Inflammatory macrophage treated with lipopolysaccharide for 1 hour (primary cell): ENCODE data around the gene HECA.
A peak's percentile ranks its signal among the peaks of the same experiment; 100 is the strongest.
"Not testable (repeated sequence)": the region's sequence is repeated elsewhere in the genome, so short reads cannot be mapped to it uniquely, and the experiment has no call there.

Experiments
- DNase-seq, 2 donors: peaks; one replicate each; pipeline ENCODE4 v3.0.0-alpha.2; 2020 to 2022

The HECA gene

DNA sequence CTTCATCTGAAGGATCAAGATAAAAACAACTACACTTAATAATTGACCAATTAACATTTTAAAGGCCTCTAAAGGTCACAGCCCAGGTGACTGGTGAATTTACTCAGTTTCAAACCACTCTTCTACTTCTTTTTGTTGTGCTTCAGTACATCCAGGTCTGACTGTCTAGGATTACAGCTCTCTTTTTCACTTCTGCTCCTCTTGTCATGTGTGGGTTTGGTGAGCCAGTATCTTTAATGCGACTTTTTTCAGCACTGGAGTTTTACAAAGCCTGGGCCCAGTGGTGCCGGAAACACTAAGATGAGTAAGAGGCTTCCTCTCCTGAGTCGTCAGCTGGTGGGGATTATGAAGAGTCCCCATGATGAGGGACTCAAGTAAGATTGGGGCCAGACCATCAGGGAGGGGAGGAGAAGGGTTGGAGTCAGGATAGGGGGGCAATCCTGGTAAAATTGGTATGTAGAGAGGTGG lies 27.0 kb downstream of the HECA start:
- DNase-seq, result peak; percentile 47 to 66

DNA sequence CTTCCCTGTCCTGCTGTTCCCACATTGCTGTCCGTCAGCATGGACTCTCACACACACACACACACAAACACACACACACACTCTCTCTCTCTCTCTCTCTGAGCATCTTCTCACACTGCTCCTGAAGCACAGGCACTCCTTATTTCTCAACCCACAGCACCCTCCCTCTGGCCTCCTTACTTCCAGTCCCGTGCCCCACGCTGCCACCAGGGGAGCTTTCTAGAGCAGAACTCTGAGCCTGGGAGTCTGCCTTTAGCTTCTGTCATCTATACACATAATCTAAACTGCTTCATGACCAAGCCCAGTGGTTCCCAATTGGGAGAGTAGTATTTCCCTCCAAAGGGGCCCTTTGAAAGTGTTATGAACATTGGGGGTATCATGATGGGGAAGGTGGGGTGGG lies 29.1 kb downstream of the HECA start:
- no peak for DNase-seq

DNA sequence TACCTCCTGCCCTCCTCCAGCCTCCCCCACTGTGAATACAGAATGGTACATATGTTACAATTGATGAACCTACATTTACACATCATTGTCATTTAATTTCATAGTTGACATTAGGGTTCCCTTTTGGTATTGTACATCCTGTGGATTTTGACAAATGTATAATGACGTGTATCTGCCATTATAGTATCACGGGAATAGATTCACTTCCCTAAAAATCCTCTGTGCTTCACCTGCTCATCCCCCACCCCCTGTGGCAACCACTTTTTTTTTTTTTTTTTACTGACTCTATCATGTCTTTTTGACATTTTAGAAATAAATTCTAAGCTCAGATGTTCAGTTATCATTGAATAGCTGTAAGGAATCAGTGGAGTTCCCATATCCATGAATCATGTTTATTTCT lies 30.4 kb downstream of the HECA start:
- DNase-seq, result peak in 1 of 2 donors; percentile 23

DNA sequence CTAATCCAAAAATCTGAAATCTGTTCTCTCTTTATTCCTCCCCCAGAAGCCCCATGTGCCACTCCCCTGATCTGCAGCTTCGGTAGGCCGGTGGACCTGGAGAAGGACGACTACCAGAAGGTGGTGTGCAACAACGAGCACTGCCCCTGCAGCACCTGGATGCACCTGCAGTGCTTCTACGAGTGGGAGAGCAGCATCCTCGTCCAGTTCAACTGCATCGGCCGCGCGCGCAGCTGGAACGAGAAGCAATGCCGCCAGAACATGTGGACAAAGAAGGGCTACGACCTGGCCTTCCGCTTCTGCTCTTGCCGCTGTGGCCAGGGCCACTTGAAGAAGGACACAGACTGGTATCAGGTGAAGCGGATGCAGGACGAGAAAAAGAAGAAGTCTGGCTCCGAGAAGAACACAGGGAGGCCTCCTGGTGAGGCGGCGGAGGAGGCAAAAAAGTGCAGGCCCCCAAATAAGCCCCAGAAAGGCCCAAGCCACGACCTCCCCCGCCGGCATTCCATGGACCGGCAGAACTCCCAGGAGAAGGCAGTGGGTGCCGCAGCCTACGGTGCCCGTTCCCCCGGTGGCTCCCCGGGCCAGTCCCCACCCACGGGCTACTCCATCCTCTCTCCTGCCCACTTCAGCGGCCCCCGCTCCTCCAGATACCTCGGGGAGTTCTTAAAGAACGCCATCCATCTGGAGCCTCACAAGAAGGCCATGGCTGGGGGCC lies 31.5 kb downstream of the HECA start:
- DNase-seq, result no peak

DNA sequence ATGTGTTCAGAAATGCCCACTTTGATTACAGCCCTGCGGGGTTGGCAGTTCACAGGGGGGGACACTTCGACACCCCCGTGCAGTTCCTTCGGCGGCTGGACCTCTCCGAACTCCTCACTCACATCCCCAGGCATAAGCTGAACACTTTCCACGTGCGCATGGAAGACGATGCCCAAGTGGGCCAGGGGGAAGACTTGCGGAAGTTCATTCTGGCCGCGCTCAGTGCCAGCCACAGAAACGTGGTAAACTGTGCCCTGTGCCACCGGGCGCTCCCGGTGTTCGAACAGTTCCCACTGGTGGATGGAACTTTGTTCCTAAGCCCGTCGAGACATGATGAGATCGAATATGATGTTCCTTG lies 32.1 kb downstream of the HECA start:
- no peak for DNase-seq

DNA sequence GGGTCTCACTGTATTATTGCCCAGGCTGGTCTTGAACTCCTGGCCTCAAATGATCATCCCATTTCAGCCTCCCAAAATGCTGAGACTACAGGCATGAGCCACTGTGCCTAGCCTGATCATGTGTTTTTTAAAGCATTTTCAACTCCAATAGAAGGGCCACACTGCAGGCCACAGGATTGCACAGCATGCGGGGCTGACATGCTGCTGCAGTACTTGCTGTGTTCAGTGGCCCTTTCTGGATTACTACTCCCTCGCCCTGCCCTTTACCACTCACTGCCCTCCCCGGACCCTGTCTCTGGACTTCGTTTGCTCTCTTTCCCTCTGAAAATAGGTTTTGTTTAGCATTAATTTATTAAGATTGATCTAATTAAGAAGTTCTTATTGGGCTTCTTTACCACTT lies 37.3 kb downstream of the HECA start:
- DNase-seq, result no peak

GRCh38 chr6:139172567-139172966 lies 37.7 kb downstream of the HECA start:
- no peak for DNase-seq

GRCh38 chr6:139173172-139173571 lies 38.3 kb downstream of the HECA start:
- DNase-seq, result peak in 1 of 2 donors; percentile 31

DNA sequence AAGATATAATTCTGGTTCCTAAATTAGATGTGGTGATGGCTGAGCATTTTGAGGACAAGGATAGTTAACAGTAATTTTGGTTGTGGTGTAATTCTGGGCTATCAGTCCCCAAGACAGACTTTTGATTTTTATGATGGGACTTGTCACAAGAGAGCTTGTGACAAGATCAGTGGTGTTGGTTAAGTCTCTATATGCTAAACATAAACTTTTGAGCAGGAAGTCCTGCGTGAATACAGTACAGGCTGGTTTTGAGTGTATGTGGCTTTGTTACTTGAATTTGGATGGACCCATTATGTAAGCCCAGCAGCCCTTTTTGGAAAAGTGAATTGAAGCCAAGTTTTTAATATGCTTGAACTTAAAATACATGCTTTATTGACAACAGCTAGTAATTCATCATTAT lies 38.9 kb downstream of the HECA start:
- DNase-seq, result no peak

GRCh38 chr6:139174961-139175360 lies 40.1 kb downstream of the HECA start:
- DNase-seq, result peak; percentile 35 to 55

- peak; percentile 36 to 60 for DNase-seq
Observed at GRCh38 chr6:139175389-139175948, 40.6 kb downstream of the HECA start.

GRCh38 chr6:139181236-139181635 lies 46.4 kb downstream of the HECA start:
- no peak for DNase-seq

- peak; percentile 86 to 92 for DNase-seq
Observed at GRCh38 chr6:139184047-139184446, 49.2 kb downstream of the HECA start.

DNA sequence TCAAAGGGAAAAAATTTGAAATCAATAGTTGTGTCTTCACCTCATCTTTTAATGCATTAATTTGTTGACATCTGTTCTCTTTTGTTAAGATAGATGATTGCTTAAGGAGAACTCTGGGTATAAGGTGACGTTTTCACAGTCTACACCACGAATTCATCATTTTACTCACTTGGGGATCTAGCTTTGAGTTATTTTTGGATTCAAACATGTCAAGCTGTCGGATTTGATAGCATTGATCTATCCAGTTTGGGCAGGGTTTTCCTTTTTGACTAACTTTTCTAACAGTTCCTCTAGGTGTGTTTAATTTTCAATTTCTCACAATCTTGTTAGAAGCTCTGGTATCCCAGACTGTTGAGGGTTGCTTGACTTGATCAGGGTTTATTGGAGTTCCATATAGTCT lies 49.6 kb downstream of the HECA start:
- DNase-seq, result no peak

DNA sequence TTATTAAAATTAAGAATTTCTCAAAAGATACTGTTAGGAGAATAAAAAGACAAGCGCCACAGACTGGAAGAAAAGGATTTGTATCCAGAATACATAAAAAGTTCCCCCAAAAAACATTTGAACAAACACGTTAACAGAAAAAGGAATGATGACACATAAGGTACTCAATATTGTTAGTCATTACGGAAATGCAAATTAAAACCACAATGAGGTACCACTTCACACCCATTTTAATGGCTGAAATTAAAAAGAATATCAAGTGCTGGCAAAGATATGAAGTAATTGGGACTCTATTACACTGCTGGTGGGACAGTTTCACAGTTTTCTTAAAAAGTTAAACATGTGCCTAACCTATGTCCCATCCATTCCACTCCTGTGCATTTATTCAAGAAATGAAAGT lies 51.4 kb downstream of the HECA start:
- no peak for DNase-seq

DNA sequence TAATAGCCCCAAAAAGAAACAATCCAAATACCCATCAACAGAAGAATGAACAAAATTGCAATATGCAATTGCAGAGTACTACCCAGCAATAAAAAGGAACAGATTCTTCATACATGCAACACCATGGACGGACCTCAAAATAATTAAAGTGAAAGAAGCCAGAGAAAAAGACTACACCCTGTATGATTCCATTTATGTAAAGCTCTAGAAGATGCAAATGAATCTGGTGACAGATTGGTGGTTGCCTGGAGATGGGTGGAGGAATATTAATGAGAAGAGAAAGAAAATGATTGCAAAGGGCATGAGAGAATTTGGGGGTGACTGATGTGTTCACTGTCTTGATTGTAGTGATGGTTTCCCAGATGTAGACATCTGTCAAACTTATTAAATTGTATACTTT lies 51.8 kb downstream of the HECA start:
- no peak for DNase-seq

DNA sequence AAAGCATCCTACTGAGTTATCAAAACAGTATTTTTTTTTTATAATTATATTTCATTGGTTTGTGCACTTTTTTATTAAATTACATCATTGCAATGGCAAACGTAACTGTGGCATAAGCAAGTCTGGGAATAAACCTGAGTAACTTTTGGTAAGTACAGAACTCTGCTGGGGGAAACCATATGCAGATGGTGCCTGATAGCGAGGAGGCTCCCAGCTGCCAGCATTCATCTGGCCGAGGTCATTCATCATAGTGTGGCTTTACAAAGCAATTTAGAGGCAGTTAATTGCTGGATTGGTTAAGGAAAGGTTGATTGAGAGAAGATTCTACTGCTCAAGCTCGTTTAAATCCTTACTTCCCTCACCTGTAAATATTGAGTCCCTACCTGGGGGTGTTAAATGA lies 52.6 kb downstream of the HECA start:
- DNase-seq, result no peak

GRCh38 chr6:139189665-139190064 lies 54.8 kb downstream of the HECA start:
- DNase-seq, result no peak

DNA sequence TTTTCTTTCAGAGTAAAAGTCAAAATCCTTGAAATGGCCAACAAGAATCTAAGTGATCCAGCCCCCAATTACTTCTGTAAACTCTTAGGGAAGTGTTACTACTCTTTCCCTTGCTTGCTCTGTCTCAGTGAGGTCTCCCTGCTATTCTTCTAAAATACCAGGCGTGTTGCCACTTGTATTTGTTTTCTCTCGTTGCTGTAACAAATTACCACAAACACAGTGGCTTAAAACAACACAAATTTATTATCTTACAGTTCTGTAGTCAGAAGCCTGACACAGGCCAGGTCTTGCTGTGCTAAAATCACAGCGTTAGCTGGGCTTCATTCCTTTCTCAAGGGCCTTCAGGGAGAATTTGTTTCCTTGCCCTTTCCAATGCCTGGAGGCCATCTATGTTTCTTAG lies 59.9 kb downstream of the HECA start:
- DNase-seq, result no peak

- no peak for DNase-seq
Observed at GRCh38 chr6:139198529-139199288, 63.8 kb downstream of the HECA start.

- DNase-seq, result no peak
Observed at GRCh38 chr6:139201378-139201777, 66.5 kb downstream of the HECA start.

DNA sequence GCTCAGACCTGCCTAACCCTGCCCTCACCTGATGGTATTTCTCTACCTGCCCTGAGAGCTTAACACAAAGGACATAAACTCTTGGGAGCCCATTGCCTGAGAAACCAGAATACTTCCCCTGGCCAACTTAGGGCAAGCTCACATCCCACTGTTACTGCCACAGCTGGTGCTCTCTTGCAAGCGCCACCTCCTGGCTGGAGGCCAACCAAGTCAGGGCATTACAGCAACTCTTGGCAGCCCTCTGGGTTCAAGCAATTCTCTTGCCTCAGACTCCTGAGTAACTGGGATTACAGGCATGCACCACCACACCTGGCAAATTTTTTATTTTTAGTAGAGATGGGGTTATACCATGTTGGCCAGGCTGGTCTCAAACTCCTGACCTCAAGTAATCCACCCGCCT lies 70.1 kb downstream of the HECA start:
- DNase-seq, result no peak

DNA sequence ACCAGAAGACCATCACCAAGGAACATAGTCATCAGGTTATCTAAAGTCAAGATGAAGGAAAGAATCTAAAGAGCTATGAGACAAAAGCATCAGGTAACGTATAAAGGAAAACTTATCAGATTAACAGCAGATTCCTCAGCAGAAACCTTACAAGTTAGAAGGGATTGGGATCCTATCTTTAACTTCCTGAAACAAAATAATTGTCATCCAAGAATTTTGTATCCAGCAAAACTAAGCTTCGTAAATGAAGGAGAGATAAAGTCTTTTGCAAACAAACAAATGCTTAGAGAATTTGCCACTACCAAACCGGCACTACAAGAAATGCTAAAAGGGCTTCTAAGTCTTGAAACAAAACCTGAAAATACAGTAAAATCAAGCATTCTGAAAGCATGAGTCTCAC lies 71.0 kb downstream of the HECA start:
- no peak for DNase-seq

GRCh38 chr6:139210766-139211165 lies 75.9 kb downstream of the HECA start:
- DNase-seq, result not testable (repeated sequence)
